Activated CD4-positive, alpha-beta T cell treated with anti-CD3 and anti-CD28 coated beads, Interleukin-2, amount 50 U/mL, for 4 hours (primary cell): Measurements from ENCODE around the gene PRR14.
"Not testable (repeated sequence)": the region's sequence is repeated elsewhere in the genome, so short reads cannot be mapped to it uniquely, and the experiment has no call there.

Experiments used
- DNase-seq, 2 experiments: peaks; one replicate each; pipeline ENCODE4 v3.0.0-alpha.2; 2020

The PRR14 gene

GRCh38 chr16:30696646-30697045, 45.9 kb downstream of the PRR14 start:
- DNase-seq = not testable (repeated sequence)

- no peak for DNase-seq
Measured at GRCh38 chr16:30697264-30698138, 46.7 kb downstream of the PRR14 start.

- DNase-seq = peak; percentile 99
Measured at GRCh38 chr16:30698139-30698815, 47.5 kb downstream of the PRR14 start.

GRCh38 chr16:30698816-30699614, 48.3 kb downstream of the PRR14 start, which contains the start of gene SRCAP:
TSS of gene SRCAP (plus strand) at chr16:30699171. CDS start at chr16:30700825, 1,654 bp downstream.
- DNase-seq = peak; percentile 75 to 81

GRCh38 chr16:30699615-30700099, 48.9 kb downstream of the PRR14 start:
- DNase-seq = no peak

GRCh38 chr16:30700491-30700890, 49.7 kb downstream of the PRR14 start:
- DNase-seq = no peak

- DNase-seq = no peak
Measured at GRCh38 chr16:30700971-30701370, 50.2 kb downstream of the PRR14 start.

- not testable (repeated sequence) for DNase-seq
Measured at GRCh38 chr16:30703071-30703470, 52.3 kb downstream of the PRR14 start.

GRCh38 chr16:30703971-30704370, 53.2 kb downstream of the PRR14 start:
- DNase-seq = no peak
